ENCODE data around the gene LPCAT4. TPM values are rescaled to one million over a fixed set of nuclear protein-coding genes. Genes with fewer than 3 reads are reported as not detected.

LPCAT4 gene
- total and polyA plus RNA-seq, 2 of the 8 experiments (the other 6 are each of a cell fraction or from before 2014, with no cell fraction given), result 69.3 to 109 TPM

- TF ChIP-seq TAF1 (IDR thresholded peaks at IDR 0.05; ENCODE audit: low read depth, low read length) (peak; percentile 92), NANOG (IDR thresholded peaks at IDR 0.05; ENCODE audit: insufficient read depth, low read depth, low read length, poor library complexity, severe bottlenecking) (no peak), MAFK (IDR thresholded peaks at IDR 0.05; ENCODE audit: low read depth, low read length) (no peak), SP2 (IDR thresholded peaks at IDR 0.05; ENCODE audit: low read length) (no peak), EGR1 (IDR thresholded peaks at IDR 0.05; ENCODE audit: borderline replicate concordance, low read depth, low read length) (peak; percentile 47; the same call in 1 of the 2 replicates), MAX (IDR thresholded peaks at IDR 0.05) (peak; percentile 81), CHD1 (IDR thresholded peaks at IDR 0.05; ENCODE audit: low read depth, low read length) (no peak), POLR2A (IDR thresholded peaks at IDR 0.05; ENCODE audit: control extremely low read depth in 1 of 2, low read depth in 2 of 2, low read length in 2 of 2) (peak; percentile 82 to 93), E2F6 (IDR thresholded peaks at IDR 0.05) (peak; percentile 66), SP4 (IDR thresholded peaks at IDR 0.05; ENCODE audit: low read length) (no peak), CHD2 (IDR thresholded peaks at IDR 0.05; ENCODE audit: low read length) (no peak), RAD21 (IDR thresholded peaks at IDR 0.05 in 1 of 2, conservative IDR thresholded peaks at IDR 0.05 in 1 of 2; ENCODE audit: low read depth in 2 of 2, low read length in 2 of 2) (peak; percentile 45 to 60), BACH1 (IDR thresholded peaks at IDR 0.05; ENCODE audit: low read length) (peak; percentile 89; the same call in 1 of the 2 replicates), ZNF274 (IDR thresholded peaks at IDR 0.05; ENCODE audit: borderline replicate concordance, extremely low read depth, low read length) (no peak), CBX5 (IDR thresholded peaks at IDR 0.05; ENCODE audit: low read depth, low read length) (no peak), TBP (IDR thresholded peaks at IDR 0.05; ENCODE audit: low read depth, low read length) (peak; percentile 40; the same call in 1 of the 2 replicates), TAF7 (optimal IDR thresholded peaks at IDR 0.05; ENCODE audit: borderline replicate concordance, low read depth, low read length) (peak; percentile 74), TEAD4 (IDR thresholded peaks at IDR 0.05; ENCODE audit: low read depth, low read length) (0 out of 2 replicates have a peak, but pooled peaks have one; percentile 7)
Observed at GRCh38 chr15:34367101-34368081, at the start of gene LPCAT4 (continued).

All from H1 (cell line).